ENCODE results near the gene SLC29A1. TPM values are rescaled to one million over a fixed set of nuclear protein-coding genes. Genes with fewer than 3 reads are reported as not detected.

SLC29A1 gene
- total and polyA plus RNA-seq, 8 donors, result 22.4 to 48.2 (median 28.5) TPM

- Histone ChIP-seq H3K27ac (no peak within 1 kb of the TSS), H3K36me3 (no peaks in the 10 kb centered on the region), H3K4me1 (peaks cover 0 to 27% of the 10 kb centered on the region in 2 donors), H3K27me3 (peaks cover 30 to 69% of the 10 kb centered on the region in 2 donors), H3K4me3 (no peak within 1 kb of the TSS), H3K9me3 (no peaks in the 10 kb centered on the region)
- no peak for DNase-seq
- no peak for TF ChIP-seq CTCF (IDR thresholded peaks at IDR 0.05)
- intact Hi-C loops (cut with DNase I), result loop anchor here in 1 of 2 donors (5.0 kb wide), 1 partner anchor 67 kb away; no protein-coding TSS in a partner anchor
- no peak for ATAC-seq
These were observed 46.6 kb downstream of the SLC29A1 start, which contains the start of gene TMEM151B for GRCh38 chr6:44269921-44270525. TSS of gene TMEM151B (plus strand) at chr6:44270450. CDS start at chr6:44270743, 293 bp downstream.

- DNase-seq, result no peak
These were observed 47.4 kb downstream of the SLC29A1 start for GRCh38 chr6:44270526-44271405.

GRCh38 chr6:44271406-44271723 is 48.0 kb downstream of the SLC29A1 start:
- H3K27ac ChIP-seq, result no peak overlapping the region
- no peak for TF ChIP-seq CTCF (IDR thresholded peaks at IDR 0.05)
- ATAC-seq (no peak), DNase-seq (no peak)
- H3K4me1 ChIP-seq, result peaks cover 0 to 29% of the 10 kb centered on the region in 2 donors
- intact Hi-C loops (cut with DNase I), result no loop called here
- H3K36me3 ChIP-seq, result no peaks in the 10 kb centered on the region
- no peaks in the 10 kb centered on the region for H3K9me3 ChIP-seq
- H3K27me3 ChIP-seq, result peaks cover 43 to 83% of the 10 kb centered on the region in 2 donors
- no peak overlapping the region for H3K4me3 ChIP-seq

More at GRCh38 chr6:44270526-44271405, 47.4 kb downstream of the SLC29A1 start:
- Histone ChIP-seq H3K9me3 (no peaks in the 10 kb centered on the region), H3K4me1 (peaks cover 0 to 29% of the 10 kb centered on the region in 2 donors), H3K27me3 (peaks cover 37 to 77% of the 10 kb centered on the region in 2 donors), H3K27ac (no peak overlapping the region), H3K4me3 (no peak overlapping the region), H3K36me3 (no peaks in the 10 kb centered on the region)
- no peak for TF ChIP-seq CTCF (IDR thresholded peaks at IDR 0.05)
- intact Hi-C loops (cut with DNase I), result no loop called here
- ATAC-seq, result no peak

- intact Hi-C loops (cut with DNase I), result no loop called here
- no peak for ATAC-seq
- no peak overlapping the region for H3K27ac ChIP-seq
These were observed 48.5 kb downstream of the SLC29A1 start for GRCh38 chr6:44271914-44272313.

More at GRCh38 chr6:44271914-44272313, 48.5 kb downstream of the SLC29A1 start:
- no peak for DNase-seq
- peaks cover 0 to 30% of the 10 kb centered on the region in 2 donors for H3K4me1 ChIP-seq
- peaks cover 49 to 88% of the 10 kb centered on the region in 2 donors for H3K27me3 ChIP-seq
- TF ChIP-seq CTCF (IDR thresholded peaks at IDR 0.05), result no peak
- no peaks in the 10 kb centered on the region for H3K9me3 ChIP-seq
- no peaks in the 10 kb centered on the region for H3K36me3 ChIP-seq
- H3K4me3 ChIP-seq, result no peak overlapping the region
